GM21381 (cell line): ENCODE measurements around the gene FRMD1.

Experiments
- ATAC-seq: cut with Tn5 transposase; IDR thresholded peaks from one replicate; pipeline ENCODE4 v1.9.1; 2021; ENCODE audit warnings: mild to moderate bottlenecking, moderate library complexity; ENCODE audit not compliant: unreplicated experiment

FRMD1 gene

DNA sequence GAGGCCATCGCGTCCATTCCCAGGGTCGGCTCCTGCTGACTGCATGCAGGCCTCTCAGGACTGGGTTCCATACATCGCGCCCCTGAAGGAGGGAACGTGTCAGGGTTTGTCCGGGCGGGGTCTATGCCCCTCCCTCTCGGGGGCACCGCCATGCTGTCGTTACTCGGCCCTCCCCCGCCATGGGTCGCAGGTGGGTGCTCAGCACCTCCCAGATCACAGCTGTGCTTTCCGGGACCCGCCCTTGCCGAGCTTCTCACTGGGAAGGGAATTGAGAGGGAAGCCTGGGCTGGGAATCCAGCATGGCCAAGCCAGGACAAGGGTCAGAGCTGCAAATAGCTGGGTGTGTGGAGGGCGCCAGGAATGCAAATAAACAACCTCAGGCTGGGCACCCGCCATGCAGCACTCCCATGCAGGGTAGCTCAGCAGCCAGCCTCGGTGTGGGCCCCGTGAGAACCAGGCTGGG, at the start of gene FRMD1:
TSS of gene FRMD1 (minus strand) at position 270 of the 463 bp plus-strand sequence. CDS start at position 152, 118 bp downstream.
- no peak for ATAC-seq

DNA sequence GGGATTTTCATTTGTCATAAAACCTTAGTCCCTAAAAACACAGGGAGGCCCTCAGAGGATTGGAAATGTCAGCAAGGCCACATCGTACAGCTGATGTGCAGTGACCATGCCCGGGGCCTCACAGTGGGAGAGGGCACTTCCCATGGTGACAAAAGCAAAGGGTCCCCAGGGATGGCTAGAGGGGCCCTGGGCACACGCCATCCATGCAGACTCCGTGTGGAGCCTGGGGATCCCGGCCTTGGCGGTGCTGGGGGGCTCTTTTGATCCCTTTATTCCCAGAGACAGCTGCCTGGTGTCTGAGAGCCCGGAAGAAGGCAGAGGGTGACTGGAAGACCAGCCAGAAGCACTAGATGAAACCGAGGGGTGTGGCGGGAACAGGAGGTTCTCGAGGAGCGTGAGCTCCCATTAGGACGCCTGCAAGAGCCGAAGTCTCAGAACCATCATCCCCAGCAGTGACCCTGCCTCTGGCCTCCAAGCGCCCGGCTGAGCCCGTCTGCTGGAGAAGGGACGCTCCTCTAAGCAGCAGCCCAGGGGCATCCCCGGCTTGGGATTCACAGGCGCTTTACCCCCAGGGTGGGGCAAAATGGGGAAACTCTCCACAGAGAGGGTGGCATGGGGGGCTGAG, 49.1 kb upstream of the FRMD1 start:
- no peak for ATAC-seq

DNA sequence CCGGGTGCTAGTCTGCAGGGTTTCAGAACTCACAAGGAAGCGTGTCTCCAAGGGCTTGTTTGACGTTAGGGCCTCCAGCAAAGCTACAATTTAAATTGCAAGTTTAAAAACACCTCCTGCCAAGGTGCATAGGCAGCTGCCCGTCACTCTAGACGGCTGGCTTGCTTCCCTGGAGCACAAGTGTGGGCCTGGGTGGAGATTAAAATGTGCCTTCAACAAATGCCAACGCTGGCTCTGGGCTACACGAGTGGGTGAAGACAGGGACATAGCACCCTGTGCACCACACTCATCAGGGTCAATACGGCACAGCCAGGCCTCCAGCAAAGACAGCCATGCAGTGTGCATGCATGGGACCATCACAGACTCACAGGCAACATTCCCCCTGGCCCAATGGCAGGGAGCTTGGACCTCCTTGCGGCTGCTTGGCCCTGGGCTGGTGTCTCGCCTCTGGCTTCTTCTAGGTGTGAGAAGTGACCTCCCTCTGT, 48.4 kb upstream of the FRMD1 start:
- no peak for ATAC-seq

DNA sequence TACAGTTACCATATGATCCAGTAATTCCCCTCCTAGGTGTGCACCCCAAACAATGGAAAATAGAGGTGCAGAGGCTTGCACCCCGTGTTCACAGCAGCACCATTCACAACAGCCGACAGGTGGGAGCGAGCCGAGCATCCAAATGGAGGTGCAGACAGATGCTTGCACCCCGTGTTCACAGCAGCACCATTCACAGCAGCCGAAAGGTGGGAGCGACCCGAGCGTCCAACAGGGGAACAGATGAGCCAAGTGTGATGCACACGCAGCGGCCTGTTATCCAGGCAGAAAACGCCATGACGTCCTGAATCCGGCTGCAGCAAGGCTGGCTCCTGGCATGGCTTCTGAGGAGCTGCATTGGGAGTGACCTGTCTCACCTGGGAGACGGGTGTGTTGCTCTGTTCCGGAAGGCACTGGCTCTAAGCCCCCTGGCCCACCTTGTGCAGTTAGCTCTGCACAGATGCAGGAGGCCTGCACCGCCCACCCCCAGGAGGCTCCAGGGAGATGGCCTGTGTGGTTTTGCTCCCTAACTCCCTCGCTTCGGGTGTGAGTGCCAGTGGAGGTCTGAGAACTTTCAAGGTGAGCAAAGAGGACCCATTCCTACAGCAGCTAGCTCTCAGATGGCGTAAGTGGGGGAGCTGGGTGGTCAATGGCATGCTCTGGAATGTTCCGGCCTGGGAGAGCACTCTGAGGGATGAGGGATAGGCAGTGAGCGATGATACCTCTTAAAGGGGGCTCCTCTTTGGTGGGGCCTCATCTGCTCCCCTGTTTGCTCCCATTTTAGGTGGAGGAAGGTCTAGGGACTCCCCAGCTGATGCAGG, 47.8 kb upstream of the FRMD1 start:
- no peak for ATAC-seq

DNA sequence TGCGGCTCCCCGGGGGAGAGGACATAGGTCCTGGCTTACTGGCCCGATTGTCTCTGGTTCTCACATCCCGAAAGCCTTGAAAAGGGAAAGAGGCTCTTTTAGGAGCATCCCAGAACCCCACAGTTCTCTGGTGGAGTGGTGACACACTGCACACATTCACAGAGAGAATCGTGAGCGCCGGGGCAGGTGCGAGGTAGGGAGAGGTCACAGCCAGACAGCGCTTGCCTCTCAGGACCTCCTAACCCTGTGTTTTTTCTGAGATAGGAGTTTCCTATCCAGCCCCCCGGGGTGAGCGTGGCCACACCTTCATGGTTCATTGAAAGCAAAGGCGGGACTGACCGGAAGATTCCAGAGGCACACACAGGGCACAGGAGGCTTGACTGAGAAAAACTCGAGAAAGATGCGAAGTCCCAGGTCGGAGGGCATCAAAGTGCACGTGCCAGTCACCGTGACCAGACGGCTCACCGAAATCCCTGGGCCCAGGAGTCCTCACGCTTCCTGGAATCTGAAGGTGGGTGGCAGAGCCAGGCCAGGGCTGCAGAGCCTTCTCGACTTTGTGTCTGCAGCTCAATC, 46.5 kb upstream of the FRMD1 start:
- ATAC-seq: no peak

DNA sequence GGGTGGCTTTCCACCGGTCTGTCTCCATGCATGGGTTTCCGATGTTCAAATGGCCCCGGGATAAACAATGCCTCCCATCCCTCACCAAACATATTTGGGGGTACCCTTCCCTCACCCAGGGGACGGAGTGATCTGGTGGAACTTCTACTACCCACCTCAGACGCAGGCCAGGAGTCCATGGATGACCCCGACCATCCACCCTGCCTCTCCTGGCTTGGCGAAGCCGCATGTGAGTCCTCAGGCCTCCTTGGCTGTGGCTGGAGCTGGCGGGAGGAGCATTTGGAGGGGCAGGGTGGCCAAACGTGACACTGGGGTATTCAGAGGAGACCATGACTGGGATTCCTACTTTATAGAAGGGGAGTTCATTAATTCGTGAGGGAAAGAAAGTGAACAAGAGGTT, 45.9 kb upstream of the FRMD1 start:
- no peak for ATAC-seq

DNA sequence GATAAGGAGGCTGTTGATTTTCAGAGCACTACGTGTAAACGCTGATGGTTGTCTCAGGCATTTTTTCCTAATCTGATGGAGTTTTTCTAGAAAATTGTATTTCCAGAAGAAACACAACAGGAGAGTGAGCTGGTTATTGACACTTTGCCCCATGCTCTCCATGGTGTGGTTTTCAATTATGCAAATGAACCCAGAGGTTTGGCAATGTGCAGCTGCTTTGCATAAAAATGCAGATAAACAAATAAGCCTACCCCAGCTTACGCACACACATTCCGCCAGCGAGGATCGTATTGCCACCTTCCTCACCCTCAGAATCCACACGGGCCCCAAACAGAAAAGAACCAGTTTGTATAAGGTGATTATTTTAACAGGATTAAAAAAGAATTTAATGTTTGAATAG, 45.1 kb upstream of the FRMD1 start:
- no peak for ATAC-seq

DNA sequence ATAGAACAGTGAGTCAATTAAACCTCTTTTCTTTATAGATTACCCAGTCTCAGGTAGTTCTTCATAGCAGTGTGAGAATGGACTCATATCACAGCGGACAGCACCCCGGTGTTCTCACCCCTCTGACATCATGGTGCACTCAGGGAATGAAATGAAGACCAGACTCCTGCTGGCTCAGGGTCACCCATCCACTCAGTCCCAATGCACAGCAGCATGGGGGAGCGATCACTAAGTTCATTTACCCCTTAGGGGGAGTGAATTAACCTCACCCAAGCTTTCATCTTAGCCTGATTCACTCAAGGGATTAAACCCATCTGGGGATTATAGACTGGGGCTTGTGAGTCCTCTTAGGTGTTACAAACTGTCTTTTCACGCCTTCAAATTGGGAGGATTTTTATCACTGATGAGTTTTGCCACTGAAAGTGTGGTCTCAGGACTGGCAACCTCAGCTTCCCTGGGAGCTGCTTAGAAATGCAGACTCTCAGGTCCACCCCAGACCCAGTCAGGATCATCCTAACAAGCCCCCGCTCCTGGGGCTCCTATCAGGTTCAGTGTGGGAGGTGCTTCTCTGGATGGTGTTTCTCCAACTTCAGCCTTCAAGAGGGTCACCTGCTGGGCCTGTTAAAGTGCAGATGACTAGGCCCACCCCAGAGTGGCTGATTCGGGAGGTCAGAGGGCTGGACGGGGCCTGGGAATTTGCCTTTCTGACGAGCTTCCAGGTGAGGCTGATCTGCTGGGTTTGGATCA, 44.3 kb upstream of the FRMD1 start:
- no peak for ATAC-seq

DNA sequence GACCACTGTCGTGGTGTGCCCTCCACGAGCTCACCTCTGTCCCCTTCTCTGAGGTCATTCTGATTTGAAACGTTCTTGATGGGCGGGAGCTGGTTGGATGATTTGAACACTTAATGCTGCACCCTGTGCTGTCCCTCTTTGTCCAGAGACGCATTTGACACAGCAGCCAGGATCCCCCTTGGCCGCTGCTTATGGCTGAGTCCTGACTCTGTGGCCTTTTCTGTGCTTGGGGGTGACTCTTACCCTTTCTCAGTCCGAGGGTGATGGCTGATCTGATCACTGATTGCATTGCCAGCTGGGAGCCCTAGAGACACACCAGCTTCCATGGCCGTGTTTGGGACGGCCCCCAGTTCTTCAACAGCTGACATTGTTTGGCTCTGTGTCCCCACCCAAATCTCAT, 43.5 kb upstream of the FRMD1 start:
- no peak for ATAC-seq

DNA sequence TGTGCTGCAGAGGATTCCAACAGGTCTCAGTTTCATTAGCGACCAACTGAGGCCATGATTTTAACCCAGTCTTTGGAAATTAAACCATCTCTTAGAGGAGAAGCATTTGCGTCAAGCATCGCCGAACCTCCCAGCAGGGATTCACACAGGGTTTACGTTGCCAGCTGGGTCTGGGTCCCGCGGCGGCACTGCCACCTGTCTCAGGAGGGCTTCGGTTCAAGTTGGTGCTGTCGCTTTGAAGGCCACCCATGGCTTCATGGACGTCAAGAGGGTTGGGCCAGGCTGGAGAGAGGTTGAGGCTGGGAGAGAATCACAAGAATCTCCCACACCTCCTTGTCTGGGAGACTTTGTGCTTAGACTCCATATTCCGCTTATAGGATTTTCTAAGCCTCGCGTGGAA, 43.0 kb upstream of the FRMD1 start:
- no peak for ATAC-seq

DNA sequence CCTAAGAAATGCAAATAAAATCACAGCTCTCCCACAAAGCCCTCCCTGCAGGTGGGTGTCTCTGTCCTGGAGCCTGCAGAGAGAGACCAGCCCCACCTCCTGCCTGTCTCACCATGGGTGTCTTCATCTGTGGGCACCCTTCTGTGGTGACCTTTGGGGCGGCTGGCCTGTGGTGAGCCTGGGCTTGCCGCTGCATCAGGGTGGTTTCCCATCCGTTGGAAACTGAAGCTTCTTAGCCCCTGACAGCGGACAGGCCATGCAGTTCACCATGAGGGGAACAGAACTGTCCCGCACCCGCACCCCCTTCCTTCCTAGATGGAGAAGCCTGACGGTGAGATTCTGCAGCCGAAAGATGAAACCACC, 42.3 kb upstream of the FRMD1 start:
- ATAC-seq: no peak

DNA sequence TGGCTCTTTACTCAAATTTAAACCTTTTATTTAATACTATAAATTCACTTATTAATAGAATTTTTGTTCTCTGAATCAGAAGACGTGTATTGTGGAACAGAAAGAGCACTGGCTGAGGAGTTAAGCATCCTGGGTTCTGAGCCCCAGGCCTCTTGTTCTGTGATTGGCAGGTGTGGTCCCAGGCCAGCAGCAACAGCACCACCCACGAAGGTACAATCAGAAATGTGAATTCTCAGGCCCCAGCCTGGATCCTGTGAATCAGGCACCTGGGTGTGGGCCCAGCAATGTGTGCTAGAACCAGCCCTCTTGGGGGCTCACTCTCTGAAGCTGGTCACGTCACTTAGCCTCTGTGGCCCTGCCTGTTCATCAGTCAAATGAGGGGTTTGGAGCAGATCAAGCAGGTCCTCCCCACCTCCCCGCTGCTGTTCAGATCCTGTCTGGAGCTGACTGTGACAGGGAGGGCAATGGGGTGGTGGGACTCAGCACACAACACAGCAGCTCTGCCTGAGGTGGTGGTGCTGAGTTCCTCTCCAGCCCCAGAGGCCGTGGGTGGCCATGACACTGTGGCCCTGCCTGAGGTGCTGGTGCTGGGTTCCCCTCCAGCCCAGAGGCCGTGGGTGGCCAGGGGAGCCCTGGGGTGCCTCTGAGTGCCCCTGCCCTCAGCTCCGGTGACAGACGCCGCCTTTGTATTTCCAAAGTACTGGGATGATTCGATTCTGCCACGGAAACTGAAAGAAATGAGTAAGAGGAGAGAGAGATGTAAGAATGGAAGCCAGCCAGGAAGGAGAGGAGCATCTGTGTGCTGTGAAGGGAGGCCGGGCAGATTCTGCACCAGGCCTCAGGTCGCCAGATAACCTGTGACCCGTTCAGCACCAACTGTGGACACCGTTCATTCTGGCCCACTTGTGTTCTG, 41.6 kb upstream of the FRMD1 start:
- ATAC-seq: no peak

DNA sequence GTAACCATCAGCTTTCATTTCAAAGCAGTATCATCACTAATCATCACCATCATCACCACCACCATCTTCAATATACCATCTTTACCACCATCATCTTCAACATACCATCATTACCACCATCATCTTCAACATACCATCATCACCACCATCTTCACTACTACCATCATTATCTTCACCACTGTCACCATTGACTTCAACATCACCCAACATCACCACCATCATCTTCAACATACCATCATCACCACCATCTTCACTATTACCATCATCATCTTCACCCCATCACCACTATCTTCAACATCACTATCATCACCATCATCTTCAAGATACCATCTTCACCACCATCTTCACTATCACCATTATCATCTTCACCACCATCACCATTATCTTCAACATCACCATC, 40.5 kb upstream of the FRMD1 start:
- no peak for ATAC-seq

DNA sequence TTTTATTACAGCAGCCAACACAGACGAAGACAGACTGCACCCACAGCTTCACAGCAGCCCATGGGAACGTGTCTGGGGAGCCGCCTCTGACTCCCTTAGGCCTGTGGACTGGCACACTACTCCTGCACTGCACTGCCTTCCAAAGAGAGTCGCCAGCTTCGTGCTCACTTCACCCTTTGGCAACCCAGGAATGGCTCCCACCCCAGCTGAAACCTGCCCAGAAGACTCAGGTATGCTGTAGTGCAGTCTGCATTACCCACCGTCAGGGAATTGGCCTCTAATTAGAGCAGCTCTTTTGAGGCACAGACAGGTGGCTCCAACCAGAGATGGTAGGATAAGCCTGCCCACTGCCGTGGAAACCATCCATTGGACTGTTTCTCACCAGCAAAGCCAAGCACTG, 39.9 kb upstream of the FRMD1 start:
- ATAC-seq: no peak

DNA sequence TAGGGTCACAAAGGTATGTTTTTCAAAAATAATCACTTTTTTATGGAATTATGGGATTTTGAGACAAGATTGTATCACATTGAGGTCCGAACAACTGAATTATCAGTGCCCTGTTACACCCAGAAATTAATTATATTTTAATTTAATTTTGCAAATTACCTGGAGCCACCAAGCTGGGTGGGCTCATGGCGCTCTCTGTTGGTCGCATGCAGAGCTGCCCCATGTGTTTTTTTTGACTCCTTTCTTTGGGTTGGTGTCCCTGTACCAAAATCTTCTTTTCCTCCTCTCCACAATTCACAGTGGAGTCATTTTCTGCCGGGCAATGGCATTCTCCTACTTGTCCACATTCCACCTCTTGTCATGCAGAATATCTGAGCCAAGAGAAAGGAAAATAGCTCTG, 38.9 kb upstream of the FRMD1 start:
- no peak for ATAC-seq

DNA sequence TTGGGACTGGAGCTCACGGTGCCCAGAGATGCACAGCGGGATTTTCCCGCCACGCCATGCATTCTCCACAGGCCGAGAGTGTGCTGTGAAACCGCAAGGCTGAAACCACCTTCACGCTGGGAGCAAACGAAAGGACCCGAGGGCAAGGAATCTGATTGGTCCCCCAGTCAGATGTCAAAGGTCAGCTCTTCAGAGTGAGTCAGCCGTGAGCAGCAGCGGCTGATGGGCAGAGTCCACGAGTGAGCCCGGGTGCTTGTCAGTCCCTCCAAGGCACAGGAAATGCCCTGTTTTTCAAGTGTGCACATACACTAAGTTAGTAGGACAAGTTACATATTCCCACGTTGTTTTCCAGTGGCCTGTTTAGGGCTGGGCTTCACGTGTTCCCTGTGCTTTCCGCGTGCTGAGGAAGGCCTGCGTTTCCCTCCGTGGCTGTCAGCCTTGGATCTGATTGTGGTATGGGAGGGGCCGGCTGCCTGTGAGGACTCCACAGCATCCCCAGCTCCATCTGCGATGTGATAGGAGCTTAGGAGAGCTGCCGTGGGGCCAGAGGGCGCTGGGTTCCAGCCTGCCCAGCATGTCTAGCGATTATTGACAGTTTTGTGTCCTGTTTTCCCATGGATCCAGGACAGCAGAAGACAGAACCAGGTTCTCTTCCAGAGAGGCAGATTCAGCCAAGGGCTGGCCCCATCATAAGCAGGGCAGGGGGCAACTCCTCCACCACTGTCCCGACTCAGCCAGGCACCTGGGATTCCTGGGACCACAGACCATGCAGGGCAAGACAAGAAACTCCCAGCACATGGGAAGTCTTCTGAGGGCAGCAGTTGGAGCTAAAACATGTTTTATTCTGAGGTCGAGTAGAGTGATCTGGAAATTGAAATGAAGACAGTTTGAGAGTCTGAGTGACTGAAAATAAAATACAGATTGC, 38.2 kb upstream of the FRMD1 start:
- ATAC-seq: no peak

DNA sequence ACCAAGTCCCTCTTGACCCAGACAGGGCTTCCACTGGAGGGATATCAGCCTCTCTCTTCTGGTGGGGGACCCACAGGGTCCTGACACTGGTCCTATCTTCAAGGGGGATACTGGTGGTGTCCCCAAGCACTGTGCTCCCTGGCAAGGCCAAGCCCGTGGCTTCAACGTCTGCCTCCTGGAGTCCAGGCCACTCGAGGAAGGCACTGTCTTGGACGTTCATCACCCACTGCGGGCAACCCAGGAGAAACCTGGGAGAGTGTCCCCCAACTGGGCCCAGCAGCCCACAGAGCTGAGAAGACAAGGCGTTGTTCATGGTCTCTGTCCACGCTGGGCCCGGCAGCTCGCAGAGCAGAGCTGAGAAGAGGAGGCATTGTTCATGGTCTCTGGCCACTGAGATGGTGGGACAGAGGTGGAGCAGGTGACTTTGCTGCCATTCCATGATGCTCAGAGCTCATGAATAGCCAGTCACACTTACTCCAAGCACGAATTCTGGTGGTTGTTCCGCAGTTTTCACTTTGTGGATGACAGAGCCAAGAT, 37.5 kb upstream of the FRMD1 start:
- ATAC-seq: no peak

DNA sequence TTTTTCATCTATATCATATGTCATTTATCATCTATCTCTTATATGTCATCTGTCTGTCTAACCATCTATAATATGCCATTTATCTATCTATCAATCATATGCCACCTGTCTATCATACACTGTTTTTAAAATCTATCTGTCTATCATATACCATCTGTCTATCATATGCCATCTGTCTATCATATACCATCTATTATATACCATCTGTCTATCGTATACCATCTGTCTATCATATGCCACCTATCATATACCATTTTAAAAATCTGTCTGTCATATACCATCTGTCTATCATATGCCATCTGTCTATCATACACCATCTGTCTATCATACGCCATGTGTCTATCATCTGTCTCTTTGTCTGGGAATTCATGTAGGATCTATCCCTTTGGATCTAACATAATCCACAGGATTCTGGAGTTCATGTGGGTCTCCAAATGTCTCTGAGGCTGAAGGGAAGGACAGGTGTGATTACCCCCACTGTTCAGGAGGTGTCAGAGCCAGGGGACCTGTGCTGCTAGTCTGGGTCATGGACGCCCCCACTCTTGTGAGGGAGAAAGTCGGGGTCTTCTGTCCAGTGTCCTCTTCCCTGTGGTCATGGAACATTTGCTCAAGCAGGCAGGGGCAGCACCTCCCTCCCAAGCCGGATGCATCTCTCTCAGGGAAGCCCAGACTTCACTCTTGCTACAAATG, 36.9 kb upstream of the FRMD1 start:
- ATAC-seq: no peak
